MCF 10A (cell line): ENCODE measurements around the gene C4orf50. TPM values are rescaled to one million over a fixed set of nuclear protein-coding genes. Genes with fewer than 3 reads are reported as not detected.

ENCODE experiments used
- BruUV-seq: library from RNA; stranded (reverse); fragments of 400-500 nt; replicated peaks from 2 replicates; lab custom pipeline; 2021; lab: Mats Ljungman, UMichigan
- CTCF ChIA-PET: fragments of 300-600 bp; sonication (Branson Sonifier 250); formaldehyde crosslinking; extraction: SDS; loops from one replicate; lab custom pipeline; 2021; ENCODE audit warnings: antibody characterized with exemption, inconsistent platforms; lab: Yijun Ruan, JAX
- POLR2A ChIA-PET: fragments of 300-600, 350-650 bp; sonication (Branson Sonifier 250); formaldehyde crosslinking; extraction: SDS; loops from one replicate; lab custom pipeline; 2020; ENCODE audit warnings: antibody characterized with exemption, inconsistent platforms; lab: Yijun Ruan, JAX
- DNase-seq: peaks from one replicate; pipeline ENCODE4 v3.0.0-alpha.2; 2018; ENCODE audit not compliant: unreplicated experiment
- H3K27ac Mint-ChIP-seq: one replicate; pipeline ENCODE4 v1.8.0; 2022; ENCODE audit warnings: mild to moderate bottlenecking, low read depth, mixed read lengths; ENCODE audit not compliant: unreplicated experiment
- H3K27me3 Mint-ChIP-seq: one replicate; pipeline ENCODE4 v1.8.0; 2022; ENCODE audit warnings: mixed read lengths; ENCODE audit not compliant: insufficient read depth, unreplicated experiment
- H3K36me3 Mint-ChIP-seq: one replicate; pipeline ENCODE4 v1.8.0; 2022; ENCODE audit warnings: mild to moderate bottlenecking, moderate library complexity, mixed read lengths; ENCODE audit not compliant: insufficient read depth, unreplicated experiment
- H3K4me1 Mint-ChIP-seq: one replicate; pipeline ENCODE4 v1.8.0; 2022; ENCODE audit warnings: mixed read lengths; ENCODE audit not compliant: insufficient read depth, unreplicated experiment
- H3K4me3 Mint-ChIP-seq: one replicate; pipeline ENCODE4 v1.8.0; 2022; ENCODE audit warnings: mild to moderate bottlenecking, moderate library complexity, mixed read lengths; ENCODE audit not compliant: unreplicated experiment
- H3K9me3 Mint-ChIP-seq: one replicate; pipeline ENCODE4 v1.8.0; 2022; ENCODE audit warnings: mixed read lengths; ENCODE audit not compliant: unreplicated experiment
- intact Hi-C: fragments of 100-400 bp; cut with micrococcal nuclease; formaldehyde crosslinking; loops from 2 replicates; pipeline ENCODE4 v1.14.1; 2022
- total RNA-seq: library from RNA; stranded (reverse); gene quantifications from 2 replicates; pipeline ENCODE4 v1.2.3, GENCODE V29; 2022
- TF ChIP-seq, protein P1 (sequence below): fragments of 200-600 bp; IDR thresholded peaks from one replicate; pipeline ENCODE4 v1.8.0; 2022; ENCODE audit warnings: antibody characterized with exemption, mild to moderate bottlenecking; ENCODE audit not compliant: unreplicated experiment

The C4orf50 gene
- total RNA-seq, 1 experiment from 2014 or later: not detected

DNA sequence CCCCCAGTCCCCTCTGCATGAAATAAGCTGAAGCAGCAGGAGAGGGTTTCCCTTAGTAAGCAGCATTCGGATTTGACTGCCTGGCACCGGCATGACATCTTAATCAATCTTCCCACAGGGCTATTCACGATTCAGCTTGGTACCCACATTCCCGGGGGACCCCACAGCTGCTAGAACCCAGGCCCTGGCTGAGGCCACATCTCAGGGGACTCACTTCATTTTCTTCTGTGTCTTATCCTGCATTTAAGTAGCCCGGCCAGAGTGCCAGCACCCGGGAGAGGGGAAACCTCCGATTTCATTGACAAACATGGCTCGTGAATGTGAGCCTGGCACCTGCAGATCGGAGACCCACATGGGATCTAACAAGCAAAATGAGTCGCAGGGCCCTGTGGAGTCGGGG is 73.1 kb downstream of the C4orf50 start:
- no TSS peak for BruUV-seq
- intact Hi-C loops: no loop called here
- no peaks in the 10 kb centered on the region for H3K4me1 Mint-ChIP-seq
- DNase-seq: no peak
- no peak overlapping the region for H3K4me3 Mint-ChIP-seq
- no peaks in the 10 kb centered on the region for H3K36me3 Mint-ChIP-seq
- TF ChIP-seq, protein P1, sequence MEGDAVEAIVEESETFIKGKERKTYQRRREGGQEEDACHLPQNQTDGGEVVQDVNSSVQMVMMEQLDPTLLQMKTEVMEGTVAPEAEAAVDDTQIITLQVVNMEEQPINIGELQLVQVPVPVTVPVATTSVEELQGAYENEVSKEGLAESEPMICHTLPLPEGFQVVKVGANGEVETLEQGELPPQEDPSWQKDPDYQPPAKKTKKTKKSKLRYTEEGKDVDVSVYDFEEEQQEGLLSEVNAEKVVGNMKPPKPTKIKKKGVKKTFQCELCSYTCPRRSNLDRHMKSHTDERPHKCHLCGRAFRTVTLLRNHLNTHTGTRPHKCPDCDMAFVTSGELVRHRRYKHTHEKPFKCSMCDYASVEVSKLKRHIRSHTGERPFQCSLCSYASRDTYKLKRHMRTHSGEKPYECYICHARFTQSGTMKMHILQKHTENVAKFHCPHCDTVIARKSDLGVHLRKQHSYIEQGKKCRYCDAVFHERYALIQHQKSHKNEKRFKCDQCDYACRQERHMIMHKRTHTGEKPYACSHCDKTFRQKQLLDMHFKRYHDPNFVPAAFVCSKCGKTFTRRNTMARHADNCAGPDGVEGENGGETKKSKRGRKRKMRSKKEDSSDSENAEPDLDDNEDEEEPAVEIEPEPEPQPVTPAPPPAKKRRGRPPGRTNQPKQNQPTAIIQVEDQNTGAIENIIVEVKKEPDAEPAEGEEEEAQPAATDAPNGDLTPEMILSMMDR: no peak
- H3K27ac Mint-ChIP-seq: no peak overlapping the region
- ChIA-PET POLR2A (no interaction called here), CTCF (interaction anchor here (1.1 kb wide), 1 partner anchor 50 kb away, joined by 3 read pairs; no protein-coding TSS in a partner anchor)
- peaks cover 18% of the 10 kb centered on the region for H3K9me3 Mint-ChIP-seq
- no peaks in the 10 kb centered on the region for H3K27me3 Mint-ChIP-seq

DNA sequence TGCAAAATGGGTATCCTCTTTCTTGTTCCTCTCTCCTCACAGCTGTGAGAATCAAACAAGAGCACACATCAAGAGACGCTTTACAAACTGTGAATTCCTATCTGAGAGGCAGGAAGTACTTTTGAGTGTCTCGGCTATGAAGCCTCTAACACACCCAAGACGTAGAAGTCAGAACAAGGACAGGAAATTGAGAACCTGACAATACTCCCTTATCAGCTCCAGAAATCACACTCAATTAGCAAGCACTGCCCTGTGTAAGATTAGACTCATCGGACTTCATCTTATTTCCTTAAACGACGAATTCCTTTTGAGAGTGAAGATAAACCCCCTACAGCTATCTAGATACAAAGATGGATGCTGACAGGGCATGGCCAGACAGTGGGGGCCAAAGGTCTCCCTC is 74.7 kb downstream of the C4orf50 start:
- Mint-ChIP-seq H3K36me3 (no peaks in the 10 kb centered on the region), H3K27me3 (no peaks in the 10 kb centered on the region), H3K4me1 (no peaks in the 10 kb centered on the region), H3K4me3 (no peak overlapping the region), H3K9me3 (peaks cover 8% of the 10 kb centered on the region), H3K27ac (no peak overlapping the region)
- ChIA-PET POLR2A (no interaction called here), CTCF (no interaction called here)
- BruUV-seq: no TSS peak
- intact Hi-C loops: no loop called here
- no peak for DNase-seq
- TF ChIP-seq, protein P1: no peak

DNA sequence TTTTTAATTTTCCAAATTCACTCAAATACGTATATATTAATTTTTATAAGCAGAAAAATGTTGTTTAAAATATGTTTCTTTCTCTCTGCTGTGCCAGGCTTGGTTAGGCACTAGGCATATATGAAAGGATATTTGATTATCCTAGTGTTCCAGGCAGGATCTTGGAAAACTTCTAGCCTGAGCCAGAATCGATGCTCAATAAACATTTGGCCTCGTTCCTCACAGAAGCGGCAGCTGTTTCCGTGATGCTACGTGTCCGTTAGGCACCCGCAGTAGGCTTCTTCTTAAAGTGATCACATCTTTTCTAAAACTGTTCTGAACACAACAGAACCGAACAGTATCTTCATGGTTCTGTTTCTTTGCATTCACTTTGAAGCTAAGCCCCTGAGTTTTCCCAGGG is 75.3 kb downstream of the C4orf50 start:
- intact Hi-C loops: no loop called here
- Mint-ChIP-seq H3K4me3 (no peak overlapping the region), H3K27ac (no peak overlapping the region), H3K36me3 (no peaks in the 10 kb centered on the region), H3K27me3 (no peaks in the 10 kb centered on the region), H3K9me3 (peaks cover 8% of the 10 kb centered on the region), H3K4me1 (no peaks in the 10 kb centered on the region)
- CTCF ChIA-PET: no interaction called here
- TF ChIP-seq, protein P1: no peak
- POLR2A ChIA-PET: no interaction called here
- BruUV-seq: no TSS peak
- no peak for DNase-seq

DNA sequence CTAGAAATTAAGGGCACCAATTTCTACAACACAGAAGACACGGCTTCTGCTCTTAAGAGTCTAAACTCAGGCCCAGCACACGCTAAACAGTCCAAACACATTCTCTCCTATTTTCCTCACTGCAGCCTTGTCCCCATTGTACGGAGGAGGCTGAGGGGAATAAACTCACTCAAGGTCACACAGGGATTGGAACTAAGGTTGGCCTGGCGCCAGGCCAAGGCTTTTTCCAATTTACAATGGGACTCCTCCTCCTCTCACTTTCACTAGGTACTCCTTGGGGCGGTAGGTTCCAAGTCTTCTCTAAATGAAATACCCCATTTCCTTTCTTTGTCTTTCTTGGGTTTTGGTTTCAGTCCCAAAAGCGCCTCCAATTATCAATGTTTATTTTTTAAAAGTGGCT is 76.6 kb downstream of the C4orf50 start:
- Mint-ChIP-seq H3K27ac (no peak overlapping the region), H3K36me3 (no peaks in the 10 kb centered on the region), H3K9me3 (peaks cover 15% of the 10 kb centered on the region), H3K27me3 (no peaks in the 10 kb centered on the region), H3K4me3 (no peak overlapping the region), H3K4me1 (no peaks in the 10 kb centered on the region)
- ChIA-PET CTCF (no interaction called here), POLR2A (no interaction called here)
- no peak for DNase-seq
- no TSS peak for BruUV-seq
- TF ChIP-seq, protein P1: no peak
- intact Hi-C loops: no loop called here
